Stimulated activated memory B cell treated with anti-CD40 and anti-IgM and Interleukin-4, amounts not matched to agents 10 μg/mL and 1 μg/mL and 100 μg/mL, for 72 hours (primary cell): ENCODE measurements around the gene ST7L.
A peak's percentile ranks its signal among the peaks of the same experiment; 100 is the strongest.
"Not testable (repeated sequence)": the region's sequence is repeated elsewhere in the genome, so short reads cannot be mapped to it uniquely, and the experiment has no call there.

ENCODE experiments used
- ATAC-seq: fragments of 150-1000 bp; cut with Tn5 transposase; 2 replicates; pipeline ENCODE4 v1.10.0; 2021
- H3K27ac Mint-ChIP-seq: one replicate; pipeline ENCODE4 v1.8.0; 2022; ENCODE audit warnings: mild to moderate bottlenecking, mixed read lengths
- H3K27me3 Mint-ChIP-seq: one replicate; pipeline ENCODE4 v1.8.0; 2022; ENCODE audit warnings: mixed read lengths
- H3K36me3 Mint-ChIP-seq: one replicate; pipeline ENCODE4 v1.8.0; 2022; ENCODE audit warnings: mixed read lengths
- H3K4me1 Mint-ChIP-seq: one replicate; pipeline ENCODE4 v1.8.0; 2022; ENCODE audit warnings: mixed read lengths
- H3K4me3 Mint-ChIP-seq: one replicate; pipeline ENCODE4 v1.8.0; 2022; ENCODE audit warnings: mild to moderate bottlenecking, moderate library complexity, mixed read lengths
- H3K9me3 Mint-ChIP-seq: one replicate; pipeline ENCODE4 v1.8.0; 2022; ENCODE audit warnings: mixed read lengths

The ST7L gene

GRCh38 chr1:112628516-112628915, 9.6 kb upstream of the ST7L start:
- no peak for ATAC-seq
- Mint-ChIP-seq H3K27ac (no peak overlapping the region), H3K27me3 (no peaks in the 10 kb centered on the region), H3K4me3 (no peak overlapping the region), H3K36me3 (peaks cover 56% of the 10 kb centered on the region), H3K4me1 (peaks cover 91% of the 10 kb centered on the region), H3K9me3 (no peaks in the 10 kb centered on the region)

GRCh38 chr1:112626887-112627286, 7.9 kb upstream of the ST7L start:
- Mint-ChIP-seq H3K27me3 (no peaks in the 10 kb centered on the region), H3K27ac (no peak overlapping the region), H3K9me3 (no peaks in the 10 kb centered on the region), H3K36me3 (peaks cover 43% of the 10 kb centered on the region), H3K4me3 (no peak overlapping the region), H3K4me1 (peaks cover 92% of the 10 kb centered on the region)
- ATAC-seq: no peak

DNA sequence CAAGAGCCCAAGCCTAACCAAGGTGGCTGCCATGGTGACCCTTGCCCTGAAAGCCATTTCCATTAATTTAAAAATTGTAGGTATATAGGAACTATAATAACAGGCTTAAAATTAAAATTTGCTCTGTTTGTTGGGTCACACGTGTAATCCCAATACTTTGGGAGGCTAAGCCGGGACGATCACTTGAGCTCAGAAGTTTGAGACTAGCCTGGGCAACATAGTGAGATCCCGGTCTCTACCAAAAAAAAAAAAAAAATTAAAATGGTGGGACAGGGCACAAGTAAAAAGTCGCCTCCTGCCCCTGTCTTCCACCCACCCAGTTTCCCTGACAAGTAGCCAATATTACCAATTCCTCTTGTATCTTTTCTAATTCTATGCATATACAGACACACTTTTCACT, 7.3 kb upstream of the ST7L start:
- H3K4me3 Mint-ChIP-seq: no peak overlapping the region
- H3K9me3 Mint-ChIP-seq: no peaks in the 10 kb centered on the region
- no peak for ATAC-seq
- H3K27me3 Mint-ChIP-seq: no peaks in the 10 kb centered on the region
- peaks cover 88% of the 10 kb centered on the region for H3K4me1 Mint-ChIP-seq
- H3K36me3 Mint-ChIP-seq: peaks cover 40% of the 10 kb centered on the region
- peak overlapping the region; percentile 60 for H3K27ac Mint-ChIP-seq

DNA sequence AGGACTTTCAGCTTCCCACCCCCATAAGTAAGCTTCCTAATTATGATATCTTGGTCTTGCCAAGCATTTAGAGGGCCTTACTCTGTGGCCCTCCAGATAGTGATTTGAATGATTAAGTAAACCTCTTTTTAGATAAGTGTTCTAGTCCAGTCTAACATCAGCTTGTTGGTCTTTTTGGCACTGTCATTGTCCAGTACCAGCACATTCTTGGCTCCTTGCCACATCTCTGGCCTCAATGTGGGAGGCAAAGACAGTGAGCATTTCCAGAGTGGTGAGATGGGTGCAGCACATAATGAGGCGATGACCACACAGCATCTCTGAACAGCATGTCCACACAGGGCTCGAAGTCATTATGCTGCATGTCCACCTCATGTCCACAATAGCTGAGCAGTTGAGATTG, 6.8 kb upstream of the ST7L start:
- Mint-ChIP-seq H3K9me3 (no peaks in the 10 kb centered on the region), H3K36me3 (peaks cover 37% of the 10 kb centered on the region), H3K27ac (peak overlapping the region; percentile 60), H3K27me3 (no peaks in the 10 kb centered on the region), H3K4me1 (peaks cover 88% of the 10 kb centered on the region), H3K4me3 (no peak overlapping the region)
- no peak for ATAC-seq

- H3K4me3 Mint-ChIP-seq, ATAC-seq, H3K27me3 Mint-ChIP-seq, H3K9me3 Mint-ChIP-seq: not testable (repeated sequence)
- Mint-ChIP-seq H3K27ac (peak overlapping the region; percentile 60), H3K36me3 (peaks cover 41% of the 10 kb centered on the region), H3K4me1 (peaks cover 86% of the 10 kb centered on the region)
These were observed 5.6 kb upstream of the ST7L start for GRCh38 chr1:112624493-112624892.

- H3K4me3 Mint-ChIP-seq: peak overlapping the region; percentile 100
- no peaks in the 10 kb centered on the region for H3K9me3 Mint-ChIP-seq
- peaks cover 54% of the 10 kb centered on the region for H3K4me1 Mint-ChIP-seq
- peak overlapping the region; percentile 100 for H3K27ac Mint-ChIP-seq
- ATAC-seq: no peak
- peaks cover 19% of the 10 kb centered on the region for H3K36me3 Mint-ChIP-seq
- no peaks in the 10 kb centered on the region for H3K27me3 Mint-ChIP-seq
These were observed 1.4 kb upstream of the ST7L start for GRCh38 chr1:112620377-112620695.

GRCh38 chr1:112619518-112620376, 806 bp upstream of the ST7L start, which contains the start of gene CAPZA1:
CAPZA1 (plus strand) TSS chr1:112619832; CDS start chr1:112619845, 13 bp downstream.
- Mint-ChIP-seq H3K9me3 (no peaks in the 10 kb centered on the region), H3K27me3 (no peaks in the 10 kb centered on the region), H3K36me3 (peaks cover 13% of the 10 kb centered on the region), H3K27ac (peak within 1 kb of the TSS; percentile 100), H3K4me3 (peak within 1 kb of the TSS; percentile 100), H3K4me1 (peaks cover 48% of the 10 kb centered on the region)
- peak; percentile 95 for ATAC-seq

GRCh38 chr1:112618114-112618720, 724 bp downstream of the ST7L start:
- H3K36me3 Mint-ChIP-seq: peaks cover 11% of the 10 kb centered on the region
- ATAC-seq: peak; percentile 28
- H3K27ac Mint-ChIP-seq: peak overlapping the region; percentile 100
- peaks cover 35% of the 10 kb centered on the region for H3K4me1 Mint-ChIP-seq
- H3K4me3 Mint-ChIP-seq: peak overlapping the region; percentile 100
- no peaks in the 10 kb centered on the region for H3K9me3 Mint-ChIP-seq
- H3K27me3 Mint-ChIP-seq: no peaks in the 10 kb centered on the region

DNA sequence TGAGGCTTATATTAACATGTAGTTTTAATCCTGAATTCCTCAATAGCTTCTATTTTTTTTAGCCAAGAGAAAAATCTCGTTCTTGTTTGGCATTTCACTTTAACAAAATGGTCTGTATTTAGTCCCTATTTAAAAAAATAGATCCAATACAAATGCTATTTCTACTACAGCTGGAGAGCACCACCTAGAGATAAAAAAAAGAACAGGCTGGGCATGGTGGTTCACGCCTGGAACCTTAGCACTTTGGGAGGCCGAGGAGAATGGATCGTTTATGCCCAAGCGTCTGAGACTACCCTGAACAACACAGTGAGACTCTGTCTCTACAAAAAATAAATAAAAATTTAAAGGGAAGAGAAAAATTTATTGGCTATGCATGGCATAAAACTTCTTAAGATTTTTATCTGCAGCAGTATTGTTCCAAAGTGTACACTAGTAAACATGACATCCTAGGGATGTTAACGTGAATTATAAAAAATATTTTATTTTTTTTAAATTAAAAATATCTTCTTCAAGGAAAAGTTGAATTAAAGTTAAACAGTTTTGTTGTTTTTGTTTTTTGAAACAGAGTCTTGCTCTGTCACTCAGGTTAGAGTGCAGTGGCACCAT, 4.4 kb downstream of the ST7L start:
- H3K4me3 Mint-ChIP-seq: no peak overlapping the region
- peaks cover 9% of the 10 kb centered on the region for H3K4me1 Mint-ChIP-seq
- peaks cover 15% of the 10 kb centered on the region for H3K36me3 Mint-ChIP-seq
- H3K9me3 Mint-ChIP-seq: no peaks in the 10 kb centered on the region
- no peak overlapping the region for H3K27ac Mint-ChIP-seq
- no peak for ATAC-seq
- H3K27me3 Mint-ChIP-seq: no peaks in the 10 kb centered on the region

GRCh38 chr1:112605633-112606327, 13.2 kb downstream of the ST7L start:
- Mint-ChIP-seq H3K36me3 (peaks cover 46% of the 10 kb centered on the region), H3K4me3 (no peak overlapping the region), H3K9me3 (no peaks in the 10 kb centered on the region), H3K4me1 (peaks cover 9% of the 10 kb centered on the region), H3K27ac (no peak overlapping the region), H3K27me3 (no peaks in the 10 kb centered on the region)
- ATAC-seq: no peak

DNA sequence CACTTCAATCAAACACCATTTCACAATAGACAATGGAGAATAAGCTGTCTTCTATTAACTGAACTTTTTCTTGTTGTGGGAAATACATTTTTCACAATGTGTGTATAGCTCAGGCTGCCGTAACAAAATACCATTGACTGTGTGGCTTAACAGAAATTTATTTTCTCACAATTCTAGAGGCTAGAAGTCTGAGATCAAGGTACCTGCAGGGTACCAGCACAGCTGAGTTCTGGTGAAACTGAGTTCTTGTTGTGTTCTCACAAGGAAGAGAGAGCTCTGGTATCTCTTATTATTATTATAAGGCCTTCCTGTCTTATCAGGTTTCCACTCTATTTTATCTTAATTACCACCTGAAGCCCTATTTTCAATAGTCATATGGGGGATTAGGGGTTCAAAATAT, 15.4 kb downstream of the ST7L start:
- no peak overlapping the region for H3K27ac Mint-ChIP-seq
- ATAC-seq: no peak

DNA sequence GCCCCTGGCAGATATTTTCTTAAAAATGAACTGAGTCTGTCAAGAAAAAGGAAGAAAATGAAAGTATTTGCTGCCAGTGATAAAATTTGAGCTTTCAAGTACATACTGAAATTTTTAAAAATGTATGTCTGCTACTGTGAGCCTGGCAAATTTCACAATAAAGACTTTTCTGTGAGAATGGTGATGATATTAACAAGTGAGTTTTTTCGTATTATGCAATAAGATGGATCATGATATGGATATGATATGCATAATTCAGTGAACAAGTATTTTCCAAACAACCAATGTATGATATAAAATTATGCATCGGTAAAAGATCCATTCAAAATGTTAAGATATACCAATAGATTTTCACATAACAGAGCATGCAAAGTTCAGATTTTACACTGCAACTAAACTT, 15.9 kb downstream of the ST7L start:
- no peak overlapping the region for H3K4me3 Mint-ChIP-seq
- no peak for ATAC-seq
- H3K27me3 Mint-ChIP-seq: no peaks in the 10 kb centered on the region
- H3K4me1 Mint-ChIP-seq: peaks cover 9% of the 10 kb centered on the region
- no peak overlapping the region for H3K27ac Mint-ChIP-seq
- H3K36me3 Mint-ChIP-seq: peaks cover 36% of the 10 kb centered on the region
- no peaks in the 10 kb centered on the region for H3K9me3 Mint-ChIP-seq

More for the DNA sequence above, 15.4 kb downstream of the ST7L start:
- Mint-ChIP-seq H3K9me3 (no peaks in the 10 kb centered on the region), H3K36me3 (peaks cover 36% of the 10 kb centered on the region), H3K4me3 (no peak overlapping the region), H3K4me1 (peaks cover 9% of the 10 kb centered on the region), H3K27me3 (no peaks in the 10 kb centered on the region)

- Mint-ChIP-seq H3K36me3 (peaks cover 15% of the 10 kb centered on the region), H3K27ac (no peak overlapping the region), H3K4me1 (no peaks in the 10 kb centered on the region), H3K9me3 (no peaks in the 10 kb centered on the region), H3K27me3 (no peaks in the 10 kb centered on the region), H3K4me3 (no peak overlapping the region)
- no peak for ATAC-seq
These were observed 19.5 kb downstream of the ST7L start for GRCh38 chr1:112599477-112599876.

DNA sequence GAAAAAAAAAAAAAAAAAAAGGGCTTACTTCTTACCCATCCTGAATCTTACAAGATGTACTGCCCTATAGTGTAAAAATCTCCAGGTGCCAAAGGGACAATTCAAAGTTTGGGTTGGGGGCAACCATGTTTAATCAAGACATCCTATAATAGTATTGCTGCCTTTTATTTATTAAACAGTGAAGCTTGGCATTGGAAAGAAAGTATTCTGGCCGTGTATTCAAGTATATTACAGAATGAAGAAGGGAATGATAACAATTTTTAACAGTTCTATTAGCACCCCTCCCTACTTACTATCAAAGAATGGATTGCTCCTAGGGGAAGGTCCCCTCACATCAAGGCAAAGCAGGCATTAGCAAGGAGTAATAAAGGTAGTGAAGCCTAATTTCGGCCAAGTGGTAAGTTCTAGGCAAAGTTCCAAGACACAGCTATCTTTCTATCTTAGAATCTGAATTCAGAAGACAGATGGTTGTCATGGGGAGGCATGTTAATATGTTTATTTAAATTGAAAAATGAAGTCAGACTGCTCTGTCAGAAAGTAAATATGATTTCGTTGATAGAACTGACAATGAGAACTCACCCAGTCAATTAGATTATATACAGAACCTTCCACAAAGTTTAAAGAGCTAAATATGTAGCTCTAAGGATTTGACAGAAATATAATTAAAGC, 24.6 kb downstream of the ST7L start:
- no peaks in the 10 kb centered on the region for H3K27me3 Mint-ChIP-seq
- no peak overlapping the region for H3K27ac Mint-ChIP-seq
- no peaks in the 10 kb centered on the region for H3K4me1 Mint-ChIP-seq
- no peak overlapping the region for H3K4me3 Mint-ChIP-seq
- peaks cover 3% of the 10 kb centered on the region for H3K9me3 Mint-ChIP-seq
- no peak for ATAC-seq
- H3K36me3 Mint-ChIP-seq: peaks cover 18% of the 10 kb centered on the region

DNA sequence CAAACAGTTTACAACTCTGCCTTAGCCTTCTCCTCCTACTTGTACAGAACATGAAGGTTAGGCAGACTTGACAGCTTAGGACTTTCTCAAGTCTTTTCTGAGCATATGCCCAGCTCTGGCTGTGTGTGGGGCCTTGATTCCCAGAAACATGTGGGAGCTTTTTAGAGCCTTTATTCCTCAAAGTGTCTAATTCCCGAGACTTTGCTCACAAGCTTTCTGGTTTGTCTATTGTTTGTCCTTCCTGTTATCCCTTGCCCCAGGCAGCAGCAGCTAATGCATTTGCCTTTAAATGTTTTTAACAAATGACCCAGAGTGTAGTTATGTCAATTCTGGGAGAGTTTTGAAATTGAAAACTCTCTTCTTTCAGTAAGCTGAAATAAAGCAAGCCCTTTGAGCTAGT, 29.2 kb downstream of the ST7L start:
- ATAC-seq: no peak
- H3K9me3 Mint-ChIP-seq: peaks cover 8% of the 10 kb centered on the region
- H3K4me3 Mint-ChIP-seq: no peak overlapping the region
- H3K4me1 Mint-ChIP-seq: no peaks in the 10 kb centered on the region
- H3K27me3 Mint-ChIP-seq: no peaks in the 10 kb centered on the region
- H3K27ac Mint-ChIP-seq: no peak overlapping the region
- peaks cover 36% of the 10 kb centered on the region for H3K36me3 Mint-ChIP-seq
